HG02885 (cell line): ENCODE data around the gene CSTF3.
"Not testable (repeated sequence)": the region's sequence is repeated elsewhere in the genome, so short reads cannot be mapped to it uniquely, and the experiment has no call there.

Source experiments
- ATAC-seq: cut with Tn5 transposase; IDR thresholded peaks from one replicate; pipeline ENCODE4 v1.9.1; 2021; ENCODE audit warnings: mild to moderate bottlenecking; ENCODE audit not compliant: unreplicated experiment, poor library complexity

Gene CSTF3

GRCh38 chr11:33048701-33049100 is 112.6 kb downstream of the CSTF3 start:
- not testable (repeated sequence) for ATAC-seq

GRCh38 chr11:33045551-33046255 is 115.6 kb downstream of the CSTF3 start:
- ATAC-seq: no peak

GRCh38 chr11:33044285-33044756 is 117.0 kb downstream of the CSTF3 start:
- ATAC-seq: no peak

- ATAC-seq: no peak
Observed at GRCh38 chr11:33043221-33043830, 118.0 kb downstream of the CSTF3 start.

GRCh38 chr11:33040862-33041453 is 120.3 kb downstream of the CSTF3 start:
- ATAC-seq: no peak

GRCh38 chr11:33040033-33040861 is 121.0 kb downstream of the CSTF3 start:
- ATAC-seq: peak; percentile 30

GRCh38 chr11:33039274-33040032 is 121.8 kb downstream of the CSTF3 start, which contains the start of gene TCP11L1:
TSS of gene TCP11L1 (plus strand) at chr11:33039572. CDS start at chr11:33043774, 4,202 bp downstream.
- peak; percentile 81 for ATAC-seq

- no peak for ATAC-seq
Observed at GRCh38 chr11:33035011-33035410, 126.3 kb downstream of the CSTF3 start.
